Body of pancreas (tissue), 4 donors: ENCODE measurements around the gene TRAPPC11. TPM values are rescaled to one million over a fixed set of nuclear protein-coding genes. Genes with fewer than 3 reads are reported as not detected.

Experiments used
- ATAC-seq: fragments of 150-250 bp; one replicate; pipeline ENCODE4 v1.9.1; 2016
- DNase-seq, 4 donors: peaks; one replicate each; pipeline ENCODE4 v3.0.0-alpha.2; 2019
- H3K27ac ChIP-seq, 4 donors: fragments of 200-600 bp; sonication (generic); 1 replicate in 3 of 4; 2 replicates in 1 of 4; pipeline versions ENCODE4 v1.5.1 to v1.6.1; 2016 to 2019; ENCODE audit warnings: mild to moderate bottlenecking in 1 of 4, mixed read lengths in 1 of 4, moderate library complexity in 1 of 4
- H3K27me3 ChIP-seq, 2 donors: fragments of 200-600 bp; sonication (generic); one replicate each; pipeline ENCODE4 v1.6.0; 2016; ENCODE audit warnings: mild to moderate bottlenecking in 1 of 2
- H3K36me3 ChIP-seq, 2 donors: fragments of 200-600 bp; sonication (generic); replicated peaks in 1 of 2; 2 replicates each; pipeline ENCODE4 v1.5.1; 2016; ENCODE audit warnings: low read depth in 2 of 2; ENCODE audit not compliant: insufficient read depth in 1 of 2
- H3K4me1 ChIP-seq: fragments of 200-600 bp; sonication (generic); one replicate; pipeline ENCODE4 v1.6.0; 2016
- H3K4me3 ChIP-seq, 2 donors: fragments of 200-600 bp; sonication (generic); 1 replicate in 1 of 2; 2 replicates in 1 of 2; pipeline ENCODE4 v1.5.1; 2016 to 2019
- H3K9me3 ChIP-seq, 3 donors: fragments of 200-600 bp; sonication (generic); 1 replicate in 2 of 3; 2 replicates in 1 of 3; pipeline ENCODE4 v1.5.1; 2016
- POLR2A ChIP-seq, 3 donors: fragments of 450-650 bp; IDR thresholded peaks; one replicate each; pipeline ENCODE4 v1.6.1; 2016; ENCODE audit warnings: antibody characterized with exemption in 3 of 3, mild to moderate bottlenecking in 2 of 3
- WGBS, 2 donors: methylation state at CpG; one replicate each; pipeline ENCODE4 v1.1.5; 2017; 5-methylcytosine and 5-hydroxymethylcytosine counted together
- intact Hi-C: fragments of 100-400 bp; cut with DNase I; formaldehyde crosslinking; loops from one replicate; pipeline ENCODE4 v1.15.1; 2023
- small RNA-seq: library from RNA; depleted of rRNA; stranded (forward); fragments of <200 nt; gene quantifications from one replicate; pipeline ENCODE3, GENCODE V24; 2016
- total RNA-seq, 2 donors: library from RNA; depleted of rRNA; stranded (reverse); fragments of >200 nt; gene quantifications; one replicate each; pipeline ENCODE4 v1.1.0, GENCODE V29; 2016
- TF ChIP-seq, protein P1 (sequence below), 7 experiments: fragments of 450-650 bp in 4 of 7; fragments of 200-600 bp in 3 of 7; sonication (generic) in 3 of 7; IDR thresholded peaks; one replicate each; pipeline ENCODE4 v1.5.1; 2016 to 2019; ENCODE audit warnings: antibody characterized with exemption in 7 of 7

The TRAPPC11 gene
- total RNA-seq, 2 donors from 2014 or later, result 22.6 to 107 TPM

DNA sequence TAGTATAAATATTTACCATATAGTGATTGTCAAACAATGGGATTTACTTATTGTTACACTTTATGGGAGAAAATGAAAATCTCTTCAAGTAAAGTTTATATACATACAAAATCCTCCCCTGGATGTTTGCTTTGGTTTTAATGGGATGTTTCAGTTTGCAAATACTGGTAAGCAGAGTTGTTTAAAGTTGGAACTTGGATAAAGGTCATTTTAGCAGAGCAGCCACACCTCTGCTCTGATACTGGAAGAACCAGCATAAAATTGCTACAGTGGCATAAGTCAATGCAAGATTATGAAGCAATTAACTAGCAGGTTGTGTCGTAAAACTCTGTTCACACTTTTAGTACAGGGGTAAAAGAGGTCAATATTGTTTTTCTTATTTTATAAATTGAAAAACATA is 101.2 kb downstream of the TRAPPC11 start:
- Histone ChIP-seq H3K4me1 (no peaks in the 10 kb centered on the region), H3K27me3 (no peaks in the 10 kb centered on the region), H3K27ac (no peak overlapping the region), H3K4me3 (no peak overlapping the region), H3K36me3 (no peaks in the 10 kb centered on the region), H3K9me3 (no peaks in the 10 kb centered on the region)
- 57 to 61% methylated on average over 1 of the region's 1 CpG for WGBS, 2 donors
- ATAC-seq (no peak), DNase-seq (no peak)
- intact Hi-C loops, result no loop called here
- no peak for TF ChIP-seq POLR2A (IDR thresholded peaks at IDR 0.05)
- TF ChIP-seq, protein P1, sequence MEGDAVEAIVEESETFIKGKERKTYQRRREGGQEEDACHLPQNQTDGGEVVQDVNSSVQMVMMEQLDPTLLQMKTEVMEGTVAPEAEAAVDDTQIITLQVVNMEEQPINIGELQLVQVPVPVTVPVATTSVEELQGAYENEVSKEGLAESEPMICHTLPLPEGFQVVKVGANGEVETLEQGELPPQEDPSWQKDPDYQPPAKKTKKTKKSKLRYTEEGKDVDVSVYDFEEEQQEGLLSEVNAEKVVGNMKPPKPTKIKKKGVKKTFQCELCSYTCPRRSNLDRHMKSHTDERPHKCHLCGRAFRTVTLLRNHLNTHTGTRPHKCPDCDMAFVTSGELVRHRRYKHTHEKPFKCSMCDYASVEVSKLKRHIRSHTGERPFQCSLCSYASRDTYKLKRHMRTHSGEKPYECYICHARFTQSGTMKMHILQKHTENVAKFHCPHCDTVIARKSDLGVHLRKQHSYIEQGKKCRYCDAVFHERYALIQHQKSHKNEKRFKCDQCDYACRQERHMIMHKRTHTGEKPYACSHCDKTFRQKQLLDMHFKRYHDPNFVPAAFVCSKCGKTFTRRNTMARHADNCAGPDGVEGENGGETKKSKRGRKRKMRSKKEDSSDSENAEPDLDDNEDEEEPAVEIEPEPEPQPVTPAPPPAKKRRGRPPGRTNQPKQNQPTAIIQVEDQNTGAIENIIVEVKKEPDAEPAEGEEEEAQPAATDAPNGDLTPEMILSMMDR (IDR thresholded peaks at IDR 0.05), result no peak

Small RNA genes within 50 kb of the gene (small RNA-seq; reads per million reads assigned to genes)
- gene RNU6-1053P (not detected), gene RNU6-335P (not detected), gene RNU6-479P (not detected)

Other genes starting within 250 kb of the TRAPPC11 start
- gene CDKN2AIP, start 214.7 kb upstream of the TRAPPC11 start, total RNA-seq, result 10 to 100 TPM; 10.9 to 20.4 TPM
- gene ING2, start 154.2 kb upstream of the TRAPPC11 start, total RNA-seq, result 10 to 100 TPM in 1 of 2 donors, 1 to 10 TPM in 1; 3.6 to 14.5 TPM
- 10 to 100 TPM; 15.2 to 23.3 TPM for gene RWDD4, start 108 bp upstream of the TRAPPC11 start, total RNA-seq
- 10 to 100 TPM; 15.0 to 15.8 TPM for gene STOX2, start 246.0 kb downstream of the TRAPPC11 start, total RNA-seq